ENCODE measurements around the gene AUTS2. TPM values are rescaled to one million over a fixed set of nuclear protein-coding genes. Genes with fewer than 3 reads are reported as not detected.

Gene AUTS2
- total RNA-seq, 1 experiment from 2014 or later, result 256 TPM

GRCh38 chr7:69919426-69920111 lies 321.3 kb downstream of the AUTS2 start:
- H3K9me3 Mint-ChIP-seq, result no peaks in the 10 kb centered on the region
- Histone ChIP-seq H3K9ac (ENCODE audit: extremely low read depth, insufficient read length, low read length) (no peak overlapping the region), H2BK120ac (ENCODE audit: low read depth, low read length, poor library complexity, severe bottlenecking) (no peak overlapping the region), H3K27me3 (ENCODE audit: insufficient read depth, low read length) (no peaks in the 10 kb centered on the region), H4K91ac (ENCODE audit: insufficient read length, low read depth, low read length) (no peak overlapping the region), H3K56ac (ENCODE audit: insufficient read length, low read depth, low read length) (no peak overlapping the region), H3K79me1 (ENCODE audit: insufficient read depth, low read depth, low read length, poor library complexity, severe bottlenecking) (no peaks in the 10 kb centered on the region), H3K4me1 (ENCODE audit: insufficient read depth, low read length) (no peaks in the 10 kb centered on the region), H2BK20ac (ENCODE audit: low read depth, low read length, poor library complexity, severe bottlenecking) (no peak overlapping the region), H4K8ac (replicated peaks; ENCODE audit: insufficient read length, low read depth, low read length) (no peak overlapping the region), H3K4ac (ENCODE audit: low read depth, low read length) (no peak overlapping the region), H3T11ph (ENCODE audit: low read length) (no peak overlapping the region), H3K4me2 (ENCODE audit: insufficient read depth, insufficient read length, low read length) (no peak overlapping the region), H4K20me1 (ENCODE audit: control insufficient read depth, insufficient read depth, insufficient read length) (no peaks in the 10 kb centered on the region), H4K5ac (ENCODE audit: insufficient read length, low read depth, low read length) (no peak overlapping the region), H3K14ac (ENCODE audit: insufficient read depth, low read length) (no peak overlapping the region), H2AK5ac (ENCODE audit: insufficient read length, low read length) (no peak overlapping the region), H3K23ac (ENCODE audit: insufficient read length, low read depth, low read length) (no peak overlapping the region), H3K23me2 (ENCODE audit: insufficient read length, low read depth, low read length, poor library complexity, severe bottlenecking) (no peaks in the 10 kb centered on the region), H3K9me3 (ENCODE audit: control insufficient read depth, low read depth, low read length) (no peaks in the 10 kb centered on the region), H2AFZ (ENCODE audit: low read length) (no peak overlapping the region), H2BK15ac (ENCODE audit: low read depth, low read length) (no peak overlapping the region), H2BK5ac (ENCODE audit: insufficient read length, low read length) (no peak overlapping the region), H3K18ac (ENCODE audit: insufficient read length, low read depth, low read length) (no peak overlapping the region), H3K79me2 (ENCODE audit: insufficient read depth, low read length) (no peaks in the 10 kb centered on the region), H2BK12ac (ENCODE audit: insufficient read length, low read depth, low read length) (no peak overlapping the region), H3K27ac (ENCODE audit: insufficient read length, low read depth, low read length) (no peak overlapping the region)
- no peak for TF ChIP-seq CTCF (conservative IDR thresholded peaks at IDR 0.05)
- no peak overlapping the region for H3K4me3 Mint-ChIP-seq
- H3K27me3 Mint-ChIP-seq (ENCODE audit: low read depth), result no peaks in the 10 kb centered on the region
- H3K27ac Mint-ChIP-seq, result no peak overlapping the region; a peak in 1 of 7 replicates
- H3K4me1 Mint-ChIP-seq, result peaks cover 3% of the 10 kb centered on the region in 2 experiments; a peak in 2 of 4 replicates
- no peak for DNase-seq
- 100% methylated on average over 1 of the region's 4 CpGs for WGBS (ENCODE audit: extremely low coverage, insufficient read length, low lambda C conversion rate)
- H3K36me3 Mint-ChIP-seq (ENCODE audit: insufficient read depth in 1 of 3, low read depth in 3 of 3), result no peaks in the 10 kb centered on the region

All from H9 (cell line).